ENCODE measurements around the gene NDUFC2. TPM values are rescaled to one million over a fixed set of nuclear protein-coding genes. Genes with fewer than 3 reads are reported as not detected.
"Not testable (repeated sequence)": the region's sequence is repeated elsewhere in the genome, so short reads cannot be mapped to it uniquely, and the experiment has no call there.

NDUFC2 gene
- total and polyA plus RNA-seq, 2 of the 8 experiments (the other 6 are each of a cell fraction or from before 2014, with no cell fraction given) = 216 to 356 TPM

DNA sequence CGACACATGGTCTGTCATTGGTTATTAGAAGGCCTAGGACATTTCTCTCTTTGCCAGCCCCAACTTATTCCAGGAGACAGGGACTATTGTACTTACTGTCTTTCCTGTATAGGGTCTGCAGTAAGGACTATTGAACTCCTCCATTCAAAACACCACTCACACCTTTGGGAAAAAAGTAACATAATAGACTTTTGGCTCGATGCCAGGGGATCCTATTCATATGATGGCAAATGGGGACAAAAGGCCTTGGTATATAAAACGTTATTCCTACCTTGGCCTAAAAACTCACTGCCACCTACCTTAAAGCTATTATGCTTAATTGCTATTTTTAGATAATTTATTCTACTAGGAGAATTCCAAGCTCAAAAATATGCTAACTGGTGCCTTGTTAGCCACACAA, 6.3 kb upstream of the NDUFC2 start (continued):
- TF ChIP-seq TBP (IDR thresholded peaks at IDR 0.05; ENCODE audit: low read depth, low read length) (no peak), CTBP2 (IDR thresholded peaks at IDR 0.05; ENCODE audit: borderline replicate concordance, insufficient read depth, insufficient read length, low read length) (no peak), POLR2A (IDR thresholded peaks at IDR 0.05; ENCODE audit: control extremely low read depth in 1 of 2, low read depth in 2 of 2, low read length in 2 of 2) (no peak), CEBPB (IDR thresholded peaks at IDR 0.05; ENCODE audit: low read depth, low read length) (no peak), SAP30 (IDR thresholded peaks at IDR 0.05; ENCODE audit: insufficient read depth, insufficient replicate concordance, low read length) (no peak), FOSL1 (IDR thresholded peaks at IDR 0.05; ENCODE audit: insufficient read depth, low read depth, low read length) (no peak), RBBP5 (IDR thresholded peaks at IDR 0.05; ENCODE audit: borderline replicate concordance, low read depth, low read length) (no peak), BACH1 (IDR thresholded peaks at IDR 0.05; ENCODE audit: low read length) (no peak)

DNA sequence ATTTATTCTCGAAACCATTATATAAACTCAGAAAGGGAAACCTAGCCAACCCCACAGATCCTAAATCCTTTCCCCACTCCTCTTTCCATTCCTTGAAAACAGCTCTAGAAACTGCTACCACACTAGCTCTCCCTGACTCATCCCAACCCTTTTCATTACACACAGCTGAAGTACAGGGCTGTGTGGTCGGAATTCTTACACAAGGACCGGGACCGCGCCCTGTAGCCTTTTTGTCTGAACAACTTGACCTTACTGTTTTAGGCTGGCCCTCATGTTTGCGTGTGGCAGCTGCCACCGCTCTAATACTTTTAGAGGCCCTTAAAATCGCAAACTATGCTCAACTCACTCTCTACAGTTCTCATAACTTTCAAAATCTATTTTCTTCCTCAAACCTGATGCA, 4.8 kb upstream of the NDUFC2 start:
- 90% methylated on average over 8 of the region's 8 CpGs; no CpG with 5 or more reads in 1 of the 2 experiments for WGBS, 2 experiments (ENCODE audit: extremely low coverage in 1 of 2, insufficient coverage in 1 of 2, insufficient read length in 1 of 2, insufficient replicate concordance in 2 of 2, low coverage in 1 of 2, low lambda C conversion rate in 2 of 2, missing lambda C conversion rate in 1 of 2)

More for the DNA sequence above, 4.8 kb upstream of the NDUFC2 start:
- H3K27me3 ChIP-seq (replicated peaks in 1 of 4; ENCODE audit: control insufficient read depth in 3 of 4, extremely low read depth in 1 of 4, insufficient read depth in 3 of 4, low read length in 3 of 4); H4K91ac ChIP-seq (replicated peaks; ENCODE audit: insufficient read length, low read length); H3K79me2 ChIP-seq (ENCODE audit: control insufficient read depth in 1 of 2, insufficient read depth in 2 of 2, low read length in 2 of 2); H4K8ac ChIP-seq (ENCODE audit: extremely low read depth, insufficient read depth, low read length); H4K5ac ChIP-seq (ENCODE audit: insufficient read length, low read depth, low read length); H2BK12ac ChIP-seq (ENCODE audit: low read depth, low read length); DNase-seq (ENCODE audit: low read depth in 1 of 2, low spot score in 2 of 2); H2BK20ac ChIP-seq (ENCODE audit: low read length); H3K56ac ChIP-seq (replicated peaks; ENCODE audit: insufficient read length, low read depth, low read length); H2AFZ ChIP-seq (ENCODE audit: low read length); H3K4me1 ChIP-seq (replicated peaks in 1 of 4; ENCODE audit: control insufficient read depth in 3 of 4, insufficient read depth in 4 of 4, low read length in 3 of 4); H2BK15ac ChIP-seq (ENCODE audit: low read length); H3K23ac ChIP-seq (ENCODE audit: insufficient read length); H2BK120ac ChIP-seq (replicated peaks; ENCODE audit: low read depth, low read length); H3K18ac ChIP-seq (ENCODE audit: extremely low read depth, low read length); H3K4me3 ChIP-seq (ENCODE audit: extremely low read depth in 1 of 4, insufficient read depth in 2 of 4, low read depth in 3 of 4, low read length in 4 of 4); H3K23me2 ChIP-seq (ENCODE audit: low read depth, low read length); H3K9me3 ChIP-seq (ENCODE audit: insufficient read depth in 2 of 2, low read depth in 1 of 2, low read length in 1 of 2); H4K20me1 ChIP-seq (replicated peaks in 1 of 2; ENCODE audit: control insufficient read depth in 1 of 2, insufficient read depth in 2 of 2, low read length in 2 of 2); H2BK5ac ChIP-seq (ENCODE audit: low read depth, low read length); FAIRE-seq; H3K36me3 ChIP-seq (ENCODE audit: control insufficient read depth in 2 of 4, insufficient read depth in 4 of 4, low read length in 3 of 4); H3K4me2 ChIP-seq (ENCODE audit: insufficient read depth in 1 of 2, low read depth in 2 of 2, low read length in 2 of 2); H3K79me1 ChIP-seq (ENCODE audit: low read depth, low read length); H3K14ac ChIP-seq (ENCODE audit: insufficient read length); H3K9ac ChIP-seq (replicated peaks in 1 of 4; ENCODE audit: extremely low read depth in 1 of 4, low read depth in 3 of 4, low read length in 3 of 4); H3K27ac ChIP-seq (ENCODE audit: low read depth, low read length); H2AK5ac ChIP-seq (ENCODE audit: low read depth, low read length); H3K4ac ChIP-seq (replicated peaks; ENCODE audit: insufficient read length, low read depth, low read length): not testable (repeated sequence)
- ChIA-PET CTCF (ENCODE audit: partially characterized antibody) (interaction anchor here (0.6 kb wide), 1 partner anchor 50 kb away, joined by 4 read pairs; no protein-coding TSS in a partner anchor), POLR2A (ENCODE audit: partially characterized antibody) (interaction anchor here (0.6 kb wide), 2 partner anchors 10 to 414 kb away, joined by 3 read pairs; no protein-coding TSS in a partner anchor)

Measured in H1 (cell line).